HG02885 (cell line): ENCODE data around the gene TNPO1.
"Not testable (repeated sequence)": the region's sequence is repeated elsewhere in the genome, so short reads cannot be mapped to it uniquely, and the experiment has no call there.

ENCODE experiments used
- ATAC-seq: cut with Tn5 transposase; IDR thresholded peaks from one replicate; pipeline ENCODE4 v1.9.1; 2021; ENCODE audit warnings: mild to moderate bottlenecking; ENCODE audit not compliant: unreplicated experiment, poor library complexity

TNPO1 gene

DNA sequence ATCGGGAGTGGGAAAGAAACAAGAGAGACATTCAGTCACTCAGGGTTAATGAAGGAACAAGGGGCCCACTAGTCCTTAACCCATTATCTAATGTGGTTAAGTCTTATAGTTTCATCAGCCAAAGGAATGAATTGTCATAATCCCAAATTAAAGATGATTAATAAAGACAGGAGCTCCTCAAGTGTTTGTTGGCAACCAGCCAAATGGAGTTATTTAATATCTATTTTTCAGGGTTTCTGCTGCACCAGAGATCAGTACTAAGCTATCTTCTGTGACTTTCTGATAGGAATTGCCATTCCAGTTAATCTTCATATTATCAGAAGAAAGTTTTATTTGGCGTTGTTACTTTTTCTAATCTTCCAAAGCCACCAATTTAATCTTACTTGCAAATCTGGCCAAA is 105.4 kb downstream of the TNPO1 start:
- no peak for ATAC-seq

- ATAC-seq, result no peak
Observed at GRCh38 chr5:72922422-72922821, 106.0 kb downstream of the TNPO1 start.

DNA sequence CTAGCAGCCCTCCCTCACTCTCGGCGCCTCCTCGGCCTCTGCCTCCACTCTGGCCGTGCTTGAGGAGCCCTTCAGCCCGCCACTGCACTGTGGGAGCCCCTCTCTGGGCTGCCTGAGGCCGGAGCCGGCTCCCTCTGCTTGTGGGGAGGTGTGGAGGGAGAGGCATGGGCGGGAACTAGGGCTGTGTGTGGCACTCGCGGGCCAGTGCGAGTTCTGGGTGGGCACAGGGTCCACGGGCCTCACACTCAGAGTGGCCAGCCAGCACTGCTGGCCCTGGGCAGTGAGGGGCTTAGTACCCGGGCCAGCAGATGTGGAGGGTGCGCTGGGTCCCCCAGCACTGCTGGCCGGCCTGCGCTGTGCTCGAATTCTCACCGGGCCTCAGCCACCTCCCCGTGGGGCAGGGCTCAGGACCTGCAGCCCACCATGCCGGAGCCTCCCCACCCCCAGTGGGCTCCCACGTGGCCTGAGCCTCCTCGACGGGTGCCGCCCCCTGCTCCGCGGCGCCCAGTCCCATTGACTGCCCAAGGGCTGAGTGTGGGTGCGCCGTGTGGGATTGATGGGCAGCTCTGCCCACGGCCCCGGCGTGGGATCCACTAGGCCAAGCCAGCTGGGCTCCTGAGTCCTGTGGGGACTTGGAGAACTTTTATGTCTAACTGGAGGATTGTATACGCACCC is 109.0 kb downstream of the TNPO1 start:
- ATAC-seq, result no peak

DNA sequence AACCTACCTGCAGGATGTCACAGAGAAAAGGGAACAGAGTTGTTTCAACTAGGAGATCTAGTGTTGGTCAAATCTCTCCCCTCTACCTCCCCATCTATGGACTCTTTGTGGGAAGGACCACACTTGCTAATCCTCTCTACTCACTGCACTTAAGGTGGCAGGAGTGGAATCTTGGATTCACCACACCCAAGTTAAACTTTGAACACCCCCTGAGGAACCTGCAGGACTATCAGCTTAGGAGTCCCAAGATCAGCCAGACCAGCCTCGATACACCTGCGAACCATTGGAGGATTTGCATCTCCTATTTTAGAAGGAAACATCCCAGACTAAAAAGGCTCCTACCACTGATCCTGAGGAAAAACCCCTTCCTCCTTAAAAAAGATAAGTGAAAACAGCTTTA is 116.2 kb downstream of the TNPO1 start:
- ATAC-seq, result not testable (repeated sequence)

- not testable (repeated sequence) for ATAC-seq
Observed at GRCh38 chr5:72934953-72935725, 118.7 kb downstream of the TNPO1 start.

DNA sequence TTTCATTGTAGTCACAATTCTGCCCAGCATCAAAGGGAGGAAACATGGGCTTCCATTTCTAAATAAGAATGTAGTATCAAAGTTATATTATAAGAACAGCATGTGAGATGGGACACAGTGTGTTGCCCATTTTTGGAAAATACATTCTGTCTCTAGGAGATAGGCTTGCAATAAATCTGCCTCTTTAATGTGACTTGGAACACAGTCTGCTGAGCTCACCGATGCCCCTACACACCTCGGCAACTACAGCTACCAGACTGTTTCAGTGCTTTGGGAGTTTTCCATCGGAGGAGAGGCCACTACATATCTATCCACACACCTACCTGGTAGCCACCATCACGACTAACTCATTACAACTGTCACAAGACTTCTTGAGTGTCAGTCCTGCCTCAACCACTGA is 120.4 kb downstream of the TNPO1 start:
- ATAC-seq, result no peak

DNA sequence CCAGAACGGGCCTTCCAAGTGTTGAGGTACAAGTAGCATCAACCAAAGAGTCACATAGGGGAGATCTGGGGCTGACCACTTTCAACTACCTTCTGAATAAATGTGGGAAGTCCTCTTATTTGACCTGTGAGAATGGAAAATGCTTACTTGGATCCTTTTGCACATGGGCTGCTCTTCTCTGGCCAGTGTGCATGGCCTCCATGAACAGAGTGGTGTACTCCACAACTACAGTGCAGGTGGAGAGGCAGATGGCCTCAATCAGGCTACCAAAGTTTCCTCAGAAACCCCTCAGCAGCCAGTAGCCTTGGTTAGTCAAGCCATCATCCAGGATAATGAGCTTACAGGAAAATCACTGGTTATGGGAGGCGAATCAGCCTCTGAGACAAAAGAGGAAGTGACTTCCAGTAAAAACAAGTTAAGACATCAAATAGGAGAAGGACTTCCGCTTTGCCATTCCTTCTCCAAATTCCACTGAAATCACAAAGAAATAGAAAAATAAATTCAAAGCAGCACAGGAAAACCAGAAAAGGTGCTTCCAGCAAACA is 121.1 kb downstream of the TNPO1 start:
- no peak for ATAC-seq

DNA sequence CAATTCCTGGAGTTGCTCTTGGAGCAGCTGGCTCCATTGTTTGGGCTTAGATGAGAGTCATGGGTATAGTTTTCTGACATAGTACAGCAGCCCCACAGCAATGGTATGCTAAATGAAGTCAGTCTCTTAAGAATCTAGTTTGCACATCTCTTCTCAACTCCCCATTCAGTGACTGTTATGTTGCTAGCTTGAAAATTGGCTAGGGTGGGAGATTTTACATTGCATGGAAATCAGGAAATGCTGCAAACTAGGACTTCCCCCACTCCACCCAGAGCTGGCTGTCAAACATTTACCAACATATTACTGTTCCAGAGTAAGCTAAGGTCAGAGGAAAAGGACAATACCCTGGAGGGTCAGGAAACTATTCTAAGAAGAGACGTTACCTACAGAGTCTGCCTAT is 121.7 kb downstream of the TNPO1 start:
- ATAC-seq, result no peak

DNA sequence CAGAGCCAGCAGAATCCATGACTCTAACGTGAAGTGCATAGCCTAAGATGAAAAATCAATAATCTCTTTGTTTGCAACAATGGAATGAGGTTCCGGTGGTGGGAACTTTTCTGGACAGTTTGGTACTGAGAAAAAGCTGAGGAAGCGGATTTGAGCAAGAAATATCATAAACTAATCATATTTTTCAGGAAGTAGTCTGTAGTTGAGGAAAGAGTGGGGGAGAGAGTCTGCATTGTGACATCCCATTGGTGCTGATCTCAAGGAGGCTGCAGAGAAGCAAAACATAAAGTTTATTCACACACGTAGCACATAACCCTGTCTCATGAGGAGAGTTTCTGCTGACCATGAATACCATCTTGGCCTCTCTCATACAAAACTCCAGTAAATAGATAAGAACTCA is 123.6 kb downstream of the TNPO1 start:
- ATAC-seq, result no peak

GRCh38 chr5:72943307-72943706 is 126.8 kb downstream of the TNPO1 start:
- ATAC-seq, result no peak

DNA sequence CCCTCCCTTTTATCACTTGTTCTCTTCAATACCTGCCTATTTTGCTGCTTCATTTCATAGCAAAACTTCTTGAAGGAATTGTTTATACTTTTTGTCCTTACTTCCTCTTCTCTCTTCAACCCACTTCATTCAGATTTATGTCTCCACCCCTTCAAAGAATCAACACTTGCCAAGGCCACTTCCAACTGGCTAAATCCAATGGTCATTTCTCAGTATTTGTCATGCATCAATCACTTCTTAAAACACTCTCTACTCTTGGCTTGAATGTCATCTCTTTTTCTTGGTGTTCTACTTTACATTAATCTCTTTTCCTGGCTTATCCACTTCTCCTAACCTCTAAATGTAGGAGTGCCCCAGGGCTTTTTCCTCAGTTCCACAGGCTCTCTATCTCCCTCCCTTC is 131.0 kb downstream of the TNPO1 start:
- no peak for ATAC-seq

DNA sequence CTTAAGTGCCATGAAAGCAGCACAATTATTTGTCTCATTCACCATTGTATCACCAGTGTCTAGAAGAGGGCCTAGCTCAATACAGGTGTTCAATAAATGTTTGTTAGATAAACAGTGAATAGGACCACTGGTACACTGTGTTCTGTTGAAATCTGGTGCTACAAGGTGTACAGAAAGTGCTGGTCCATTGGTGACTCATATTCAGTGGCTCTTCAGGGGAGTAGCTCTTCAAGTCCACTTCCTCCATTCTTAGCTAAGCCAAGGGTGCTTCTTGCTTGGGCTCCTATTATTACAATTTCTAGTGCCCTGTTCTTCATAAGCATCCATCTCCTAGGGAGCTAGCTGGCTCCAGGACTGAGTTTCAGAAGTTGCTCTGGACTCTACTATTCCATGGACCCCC is 133.0 kb downstream of the TNPO1 start:
- ATAC-seq, result no peak

DNA sequence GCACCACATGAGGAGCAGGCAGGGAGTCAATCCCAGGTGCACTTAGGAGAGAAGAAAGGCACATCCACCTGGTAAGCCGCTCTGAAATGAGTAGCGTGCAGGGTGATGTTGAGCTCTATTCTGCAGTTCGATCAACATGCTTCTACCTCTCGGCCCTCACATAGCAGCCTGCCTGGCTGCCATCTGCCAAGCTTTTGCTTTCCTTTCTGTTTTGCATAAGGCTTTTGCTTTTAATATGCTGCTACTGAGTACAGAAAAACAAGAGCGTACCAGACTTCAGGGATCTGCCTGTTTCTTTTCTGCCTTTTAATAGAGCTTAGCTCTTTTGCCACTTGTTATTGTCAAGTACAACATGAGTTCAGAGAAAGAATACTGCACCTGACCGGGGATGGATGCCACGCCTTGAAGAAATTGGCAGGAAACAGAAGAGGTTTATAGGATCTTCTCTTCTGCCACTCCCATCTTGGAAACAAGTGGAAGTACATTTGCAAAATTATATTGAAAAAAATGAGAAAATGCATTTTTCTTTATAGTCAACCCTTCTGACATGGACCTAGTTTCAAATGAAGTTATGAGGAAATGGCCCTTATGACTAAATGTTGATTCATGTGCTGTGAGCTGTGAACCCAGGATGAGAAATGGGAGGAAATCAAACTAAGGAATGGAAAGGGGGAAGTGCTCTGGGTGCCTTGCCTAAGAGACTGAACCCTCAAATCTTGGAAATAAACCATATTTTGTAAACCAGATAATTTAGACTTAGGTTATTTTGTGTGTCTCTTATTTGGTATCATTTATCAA is 135.4 kb downstream of the TNPO1 start:
- ATAC-seq, result no peak

GRCh38 chr5:72954389-72954788 is 137.9 kb downstream of the TNPO1 start:
- no peak for ATAC-seq

DNA sequence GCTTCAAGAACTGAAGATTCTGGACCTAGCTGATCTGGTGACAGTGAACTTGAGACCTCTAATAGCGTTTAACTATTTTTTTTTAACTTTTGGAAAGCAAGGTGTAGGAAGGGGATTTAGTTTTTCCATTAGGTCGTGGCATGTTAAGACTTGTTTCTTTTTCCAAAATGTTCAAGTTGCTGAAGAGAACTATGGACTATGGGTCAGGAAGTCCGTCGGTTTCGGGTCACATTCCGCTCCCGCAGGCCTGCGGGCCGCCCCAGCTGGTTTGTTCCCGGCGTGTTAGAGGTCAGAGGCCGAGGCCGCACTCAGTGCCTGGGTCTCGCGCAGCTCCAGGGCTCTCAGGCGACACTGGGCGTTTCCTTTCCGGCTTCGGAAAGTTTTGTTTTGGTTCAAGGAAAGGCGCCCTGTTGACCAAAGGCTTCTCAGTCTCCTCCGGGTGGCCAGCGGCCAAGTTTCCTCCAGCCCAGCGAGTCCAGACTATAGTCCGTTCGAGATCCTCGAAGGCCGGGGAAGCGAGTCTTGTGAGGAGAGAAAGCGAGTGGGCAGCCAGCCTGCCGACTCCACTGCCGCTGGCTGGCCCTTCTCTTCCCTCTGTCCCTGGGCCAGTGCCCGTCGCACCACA is 138.8 kb downstream of the TNPO1 start:
- peak; percentile 43 for ATAC-seq

- peak; percentile 96 for ATAC-seq
Observed at GRCh38 chr5:72955768-72956323, 139.4 kb downstream of the TNPO1 start, which contains the start of gene FCHO2. Gene FCHO2 (plus strand): TSS chr5:72956041. CDS start chr5:72956097, 56 bp downstream.

DNA sequence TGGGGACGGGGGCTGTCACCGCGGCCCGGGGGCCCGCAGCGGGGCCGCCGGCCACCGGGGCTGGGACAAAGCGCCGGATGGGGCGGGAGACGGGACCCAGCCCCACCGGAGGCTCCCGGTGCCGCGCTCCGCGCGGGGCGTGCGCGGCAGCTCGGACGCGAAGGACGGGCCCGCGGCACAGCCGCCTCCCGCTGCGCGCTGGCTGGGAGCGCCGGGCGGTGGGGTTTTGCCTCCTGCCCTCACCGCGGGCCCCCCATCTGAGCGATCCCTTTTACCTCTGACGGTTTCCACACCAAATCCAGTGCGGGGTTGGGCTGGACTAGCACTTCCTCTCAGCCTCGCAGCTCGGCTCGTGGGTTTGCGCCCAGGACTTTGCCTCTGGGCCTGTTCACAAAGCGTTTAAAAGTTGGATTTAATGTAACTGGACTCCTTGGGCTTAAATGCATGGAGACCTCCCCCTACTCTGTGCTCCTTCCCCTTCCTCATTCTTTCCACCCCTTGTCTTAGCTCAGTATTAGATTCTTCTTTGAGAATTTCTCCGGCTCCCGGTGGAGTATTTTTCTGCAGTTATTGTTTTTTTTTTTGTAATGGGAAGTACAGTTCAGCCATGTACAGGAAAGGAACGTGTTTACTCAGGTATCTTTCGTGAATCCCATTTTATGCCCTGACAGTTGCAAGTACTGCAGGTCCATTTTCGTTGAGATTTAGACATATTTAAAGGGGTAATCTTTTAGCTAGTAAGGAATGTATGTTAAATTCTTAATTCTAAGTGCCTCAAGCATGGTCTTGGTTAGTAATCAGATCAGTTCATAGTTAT is 140.1 kb downstream of the TNPO1 start:
- ATAC-seq, result peak; percentile 53

- no peak for ATAC-seq
Observed at GRCh38 chr5:72957337-72957736, 140.9 kb downstream of the TNPO1 start.

DNA sequence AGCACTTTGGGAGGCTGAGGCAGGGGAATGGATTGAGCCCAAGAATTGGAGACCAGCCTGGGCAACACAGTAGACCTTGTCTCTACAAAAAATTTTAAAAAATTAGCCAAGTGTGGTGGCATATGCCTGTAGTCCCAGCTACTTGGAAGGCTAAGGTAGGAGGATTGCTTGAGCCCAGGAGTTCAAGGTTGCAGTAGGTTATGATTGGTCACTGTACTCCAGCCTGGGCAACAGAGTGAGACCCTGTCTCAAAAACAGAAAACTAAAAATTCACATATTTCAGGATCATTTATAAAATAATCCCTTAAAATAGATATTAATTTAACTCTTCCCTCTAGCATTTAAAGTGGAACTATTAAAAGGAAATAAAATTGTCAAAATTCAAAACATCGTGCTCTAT is 142.8 kb downstream of the TNPO1 start:
- no peak for ATAC-seq
